Activated T-cell treated with anti-CD3 and anti-CD28 coated beads for 48 hours (primary cell): ENCODE measurements around the gene MAGI2.
"Not testable (repeated sequence)": the region's sequence is repeated elsewhere in the genome, so short reads cannot be mapped to it uniquely, and the experiment has no call there.

Experiments used
- DNase-seq: peaks from one replicate; pipeline ENCODE4 v3.0.0-alpha.2; 2020; ENCODE audit warnings: low read depth

Gene MAGI2

GRCh38 chr7:78296046-78296597 is 1157.3 kb downstream of the MAGI2 start:
- DNase-seq: no peak

GRCh38 chr7:78289471-78289870 is 1164.0 kb downstream of the MAGI2 start:
- not testable (repeated sequence) for DNase-seq

DNA sequence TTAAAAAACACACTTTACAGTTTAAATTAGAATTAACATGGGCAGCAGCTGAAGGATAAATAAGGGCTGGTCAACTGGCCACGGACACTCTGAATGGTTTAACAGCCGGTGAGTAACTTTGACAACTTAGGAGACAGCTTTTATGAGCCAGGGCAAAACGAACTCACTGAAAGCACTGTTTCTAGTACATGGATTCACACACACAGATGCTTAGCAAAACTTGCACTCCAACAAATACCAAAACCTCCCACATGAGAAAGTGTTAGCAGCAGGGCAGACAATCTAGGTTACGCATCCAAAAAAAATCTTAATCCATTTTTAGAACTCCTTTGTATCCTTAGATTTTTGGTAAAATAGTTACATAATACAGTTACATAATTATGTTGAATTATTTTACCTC is 1168.5 kb downstream of the MAGI2 start:
- DNase-seq: no peak

GRCh38 chr7:78280276-78280675 is 1173.2 kb downstream of the MAGI2 start:
- DNase-seq: no peak

DNA sequence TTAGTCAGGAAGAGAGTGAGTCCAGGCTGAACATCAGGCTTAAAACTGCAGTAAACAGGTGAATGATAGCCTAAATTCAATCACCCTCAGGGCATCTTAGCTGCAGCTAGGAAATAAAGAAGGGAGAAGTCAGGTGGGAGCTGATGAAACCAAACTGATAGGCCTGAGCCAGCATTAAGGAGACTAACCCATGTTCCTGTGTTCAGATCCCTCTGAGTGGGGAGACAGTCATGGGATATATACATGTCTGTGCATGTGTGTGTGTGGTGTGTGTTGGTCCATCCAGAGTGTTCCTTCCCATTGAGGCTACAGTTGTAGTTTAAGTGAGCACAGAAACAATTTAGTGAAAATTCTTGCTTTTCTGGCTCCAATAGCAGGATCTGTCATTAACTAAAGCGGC is 1174.0 kb downstream of the MAGI2 start:
- DNase-seq: no peak

- DNase-seq: no peak
These were observed 1174.4 kb downstream of the MAGI2 start for GRCh38 chr7:78279032-78279431.

GRCh38 chr7:78267141-78267540 is 1186.3 kb downstream of the MAGI2 start:
- no peak for DNase-seq

DNA sequence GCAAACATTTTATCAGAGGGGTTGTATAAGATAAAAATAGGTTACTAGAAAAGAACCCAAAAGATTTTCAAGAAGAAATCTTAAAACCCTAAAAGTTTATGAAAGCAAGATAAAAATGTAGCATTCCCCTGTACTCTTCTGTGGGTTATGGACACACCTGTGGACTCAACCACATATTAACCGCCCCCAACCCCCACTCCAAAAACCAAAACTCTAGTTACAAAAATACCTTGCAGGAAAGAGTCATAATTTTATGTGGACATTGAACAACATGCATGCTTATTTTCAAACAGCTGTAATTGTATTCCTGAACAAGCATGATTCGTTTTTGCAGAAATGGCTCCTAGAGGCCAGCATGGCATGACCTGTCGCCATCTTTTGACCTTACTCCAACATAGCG is 1188.0 kb downstream of the MAGI2 start:
- DNase-seq: no peak

DNA sequence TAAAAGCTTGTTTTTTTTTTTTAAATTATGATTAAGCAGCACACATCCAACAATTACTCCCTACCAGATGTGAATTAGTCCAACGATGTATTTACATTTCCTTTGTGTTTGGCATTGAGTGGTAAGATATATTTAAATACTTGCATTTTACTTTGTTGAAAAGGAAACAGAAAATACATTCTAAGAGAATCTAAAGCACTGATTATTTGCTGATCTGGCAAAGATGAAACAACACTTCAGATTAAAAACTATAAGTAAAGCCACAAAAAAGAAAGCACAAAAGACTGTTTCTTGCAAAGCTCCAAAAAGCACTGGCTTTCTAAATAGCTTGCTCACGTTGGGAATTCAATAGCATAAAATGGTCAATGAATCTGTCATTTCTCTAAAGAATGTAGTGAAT is 1188.4 kb downstream of the MAGI2 start:
- no peak for DNase-seq

DNA sequence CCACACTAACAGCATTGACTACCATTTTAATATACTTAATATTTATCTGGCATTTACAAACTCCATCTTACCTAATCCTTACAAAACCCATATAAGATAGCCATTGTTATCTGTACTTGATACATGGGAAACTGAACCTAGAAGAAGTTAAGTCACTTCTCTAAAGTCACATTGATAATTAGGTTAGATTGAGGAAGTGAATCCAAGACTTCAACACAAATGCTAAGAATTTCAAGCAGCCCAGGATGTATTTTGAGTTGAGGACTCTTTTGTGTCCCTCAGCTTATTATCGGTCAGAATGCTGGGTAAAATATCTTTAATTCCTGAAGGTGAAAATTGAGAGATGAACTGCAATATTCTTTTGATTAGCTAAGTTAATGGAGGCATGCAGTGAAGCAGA is 1189.4 kb downstream of the MAGI2 start:
- DNase-seq: no peak

DNA sequence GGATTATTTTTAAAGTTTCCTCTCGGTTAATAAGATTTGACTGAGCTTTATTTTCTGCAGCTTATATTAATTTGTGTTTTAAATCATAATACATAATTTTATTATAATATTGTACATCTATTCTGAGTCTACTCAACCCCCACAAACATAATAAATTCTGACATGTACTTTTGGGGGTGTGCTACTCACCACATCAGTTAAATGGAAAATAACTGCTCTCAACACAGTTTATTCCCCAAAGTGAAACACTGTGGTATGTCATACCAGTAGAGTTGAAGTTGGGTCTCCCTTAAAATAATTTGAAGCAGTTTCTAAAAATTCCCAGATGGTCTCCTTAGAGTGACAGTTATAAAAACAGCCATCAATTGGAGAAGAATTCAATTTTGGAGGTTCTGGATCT is 1191.7 kb downstream of the MAGI2 start:
- DNase-seq: no peak

DNA sequence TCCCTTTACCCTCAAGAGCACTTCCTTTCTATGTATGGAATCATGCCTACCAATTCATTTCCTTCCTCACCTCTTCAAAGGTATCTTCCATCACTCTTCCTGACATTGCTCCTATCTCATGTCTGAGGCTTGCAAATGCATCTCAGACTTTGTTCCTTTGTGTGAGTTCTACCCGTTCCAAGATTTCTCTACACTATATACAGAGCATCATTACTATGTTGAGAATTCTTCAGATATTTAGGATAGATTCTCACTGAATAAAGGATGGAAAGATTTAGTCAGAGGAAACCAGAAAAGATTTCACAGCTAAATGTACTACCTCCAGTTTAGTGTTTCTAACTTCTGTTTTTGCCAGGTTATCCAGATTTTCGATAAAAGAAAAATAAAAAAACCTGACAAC is 1192.2 kb downstream of the MAGI2 start:
- DNase-seq: no peak

DNA sequence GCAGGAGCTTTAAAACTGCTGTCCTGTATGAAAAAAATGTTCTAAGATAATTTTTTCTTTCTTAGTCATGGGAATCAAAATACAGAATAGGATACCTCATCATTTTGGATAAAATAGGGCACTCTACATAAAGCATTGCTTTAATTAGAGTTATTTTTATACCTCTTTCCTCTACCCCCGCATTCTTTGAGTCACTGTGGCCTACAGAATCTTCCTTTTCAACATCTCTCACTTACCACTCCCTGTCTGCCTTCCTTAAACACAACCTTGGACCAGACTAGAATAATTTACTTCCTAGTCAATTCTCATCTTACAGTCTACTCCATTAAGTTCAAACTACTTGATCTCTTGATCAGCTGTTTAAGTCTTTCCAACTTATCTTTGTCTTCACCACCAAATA is 1192.6 kb downstream of the MAGI2 start:
- DNase-seq: no peak

GRCh38 chr7:78254726-78255055 is 1198.8 kb downstream of the MAGI2 start:
- no peak for DNase-seq

DNA sequence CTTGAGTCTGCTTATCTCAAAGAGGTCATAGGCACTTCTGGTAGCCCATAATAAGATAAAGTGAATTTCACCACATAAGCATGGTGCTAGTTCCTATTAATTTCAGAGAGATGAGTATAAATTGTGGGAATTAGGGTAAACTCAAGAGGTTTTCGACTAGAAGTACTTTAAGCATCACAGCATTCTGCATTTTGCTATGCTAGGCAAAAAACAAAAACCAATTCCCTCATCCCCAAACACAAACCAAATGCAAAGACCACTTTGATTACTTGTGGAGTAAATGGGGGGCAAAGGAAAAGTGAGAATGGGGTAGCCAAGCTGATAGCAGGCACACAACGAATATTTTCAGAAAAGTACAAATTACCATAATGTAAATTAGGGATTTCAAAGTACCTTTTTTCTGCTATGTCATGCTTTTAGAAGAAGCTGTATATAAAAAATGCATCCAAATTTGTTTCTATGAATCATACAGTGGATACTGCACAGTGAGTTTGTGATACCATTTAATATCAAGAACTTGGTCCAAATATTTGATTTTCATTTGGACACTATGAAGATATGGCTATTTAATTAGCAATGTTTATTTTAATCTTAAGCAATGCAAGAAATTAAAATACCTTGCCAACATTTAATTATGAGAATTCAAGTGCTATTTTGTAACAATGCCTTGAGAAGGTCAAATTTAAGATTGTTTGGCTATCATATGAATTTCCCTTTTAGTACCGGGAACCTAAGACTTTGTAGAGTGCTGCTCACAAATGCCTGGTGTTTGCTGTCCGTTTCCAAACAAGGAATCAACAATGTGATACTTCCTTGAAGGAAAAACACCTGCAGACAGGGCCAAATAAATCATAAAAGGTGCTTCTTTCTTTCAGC is 1199.4 kb downstream of the MAGI2 start:
- no peak for DNase-seq

DNA sequence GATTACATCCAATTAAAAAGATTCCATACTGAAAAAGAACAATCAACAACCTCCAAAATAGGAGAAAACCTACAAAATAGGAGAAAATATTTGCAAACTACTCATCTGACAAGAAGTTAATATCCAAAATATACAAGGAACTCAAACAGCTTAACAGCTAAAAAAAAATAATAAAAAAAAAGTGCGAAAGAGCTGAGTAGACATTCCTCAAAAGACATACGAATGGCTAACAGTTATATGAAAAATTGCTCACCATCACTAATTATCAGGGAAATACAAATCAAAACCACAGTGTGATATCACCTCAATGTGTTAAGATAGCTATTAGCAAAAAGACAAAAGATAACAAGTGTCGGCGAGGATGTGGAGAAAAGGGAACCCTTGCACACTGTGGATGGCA is 1204.6 kb downstream of the MAGI2 start:
- DNase-seq: no peak

DNA sequence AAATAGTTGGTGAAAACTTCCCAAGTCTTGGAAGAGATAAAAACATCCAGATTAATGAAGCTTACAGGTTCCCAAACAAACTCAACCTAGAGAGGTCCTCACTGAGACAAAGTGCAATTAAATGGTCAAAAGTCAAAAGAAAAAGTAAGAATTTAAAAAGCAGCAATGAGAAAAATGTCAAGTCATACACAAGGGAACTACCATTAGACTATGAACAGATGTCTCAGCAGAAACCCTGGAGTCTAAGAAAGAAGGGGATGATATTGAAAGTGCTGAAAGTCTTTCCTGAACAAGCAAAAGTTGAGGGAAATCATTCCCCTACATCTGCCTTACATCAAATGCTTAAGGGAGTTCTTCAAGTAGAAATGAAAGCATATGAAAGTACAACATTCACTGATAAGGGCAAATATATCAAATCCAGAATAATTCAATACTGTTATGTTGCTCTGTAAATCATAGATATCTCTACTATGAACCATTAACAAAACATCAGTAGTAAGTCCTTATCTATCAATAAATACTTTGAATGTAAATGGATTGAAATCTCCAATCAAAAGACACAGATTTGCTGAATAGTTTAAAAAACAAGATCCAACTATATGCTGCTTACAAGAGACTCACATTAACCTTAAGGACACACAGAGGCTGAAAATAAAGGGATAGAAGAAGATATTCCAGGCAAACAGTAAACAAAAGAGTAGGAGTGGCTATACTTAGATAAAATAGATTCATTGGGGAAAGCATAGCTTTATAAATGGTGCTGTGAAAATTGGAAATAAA is 1205.4 kb downstream of the MAGI2 start:
- DNase-seq: no peak

- DNase-seq: not testable (repeated sequence)
These were observed 1213.3 kb downstream of the MAGI2 start for GRCh38 chr7:78240179-78240578.

DNA sequence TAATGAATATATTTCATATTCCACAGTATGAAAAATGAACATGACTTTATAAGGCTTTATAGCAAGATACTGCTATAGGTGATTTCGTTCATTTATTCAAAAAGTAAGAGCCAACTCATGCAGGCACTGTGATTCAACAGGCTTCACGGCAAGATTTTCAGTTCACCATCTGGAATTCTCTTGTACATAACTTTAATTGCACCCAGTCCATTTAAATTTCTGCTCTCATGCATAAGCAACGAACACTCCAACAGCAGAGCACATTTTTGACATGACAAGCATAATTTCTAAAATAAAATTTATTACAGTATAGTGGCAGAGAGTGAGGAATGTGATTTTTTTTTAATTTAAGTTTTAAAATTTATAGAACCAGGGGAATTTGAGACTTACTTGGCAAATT is 1218.8 kb downstream of the MAGI2 start:
- no peak for DNase-seq

DNA sequence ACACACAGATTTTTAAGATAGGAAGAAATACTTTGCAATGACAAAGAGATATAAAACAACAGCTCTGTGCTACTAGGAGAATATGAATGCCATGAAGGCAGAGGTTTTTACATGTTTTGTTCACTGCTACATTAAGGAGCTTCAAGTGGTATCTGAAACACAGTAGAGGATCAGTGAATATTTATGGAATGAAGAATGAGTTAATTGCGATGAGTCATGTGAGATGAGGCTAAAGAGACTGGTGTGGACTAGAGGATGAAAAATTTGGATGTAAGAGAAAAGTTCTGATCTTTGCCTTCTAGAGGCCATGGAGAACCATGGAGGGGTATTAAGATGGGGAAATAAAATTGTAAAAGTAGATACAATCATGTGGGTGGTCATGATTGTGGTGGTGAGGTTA is 1220.7 kb downstream of the MAGI2 start:
- no peak for DNase-seq

DNA sequence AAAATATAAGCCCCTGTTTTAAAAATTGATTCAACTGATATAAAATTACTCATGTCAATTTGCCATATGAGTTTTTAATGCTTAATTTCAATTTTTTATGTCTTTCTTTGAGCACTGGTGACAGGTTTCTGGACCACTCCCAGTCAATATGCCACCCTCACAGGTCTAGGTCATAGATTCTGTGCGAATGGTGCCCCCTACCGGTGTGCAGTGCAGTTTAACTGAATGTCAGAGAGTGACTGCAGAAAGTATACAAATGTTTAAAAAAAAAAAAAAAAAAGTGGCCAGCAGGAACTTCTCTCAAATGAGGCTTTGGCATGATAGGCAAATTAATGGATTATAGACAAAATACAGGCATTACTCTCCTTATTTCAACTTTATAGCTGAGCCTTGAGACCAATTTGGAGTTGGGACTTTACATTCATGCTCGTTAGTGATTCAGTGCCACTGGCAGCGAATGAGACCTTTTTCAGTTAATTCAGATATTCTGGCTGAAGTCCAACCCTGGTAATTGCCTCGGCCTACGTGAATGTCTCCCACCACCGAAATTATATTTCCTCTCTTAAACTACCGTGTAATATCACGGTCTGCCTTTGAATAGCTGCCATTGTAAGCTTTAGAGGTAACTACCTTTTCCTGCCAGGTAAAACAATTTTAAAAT is 1227.3 kb downstream of the MAGI2 start:
- peak; percentile 23 for DNase-seq

DNA sequence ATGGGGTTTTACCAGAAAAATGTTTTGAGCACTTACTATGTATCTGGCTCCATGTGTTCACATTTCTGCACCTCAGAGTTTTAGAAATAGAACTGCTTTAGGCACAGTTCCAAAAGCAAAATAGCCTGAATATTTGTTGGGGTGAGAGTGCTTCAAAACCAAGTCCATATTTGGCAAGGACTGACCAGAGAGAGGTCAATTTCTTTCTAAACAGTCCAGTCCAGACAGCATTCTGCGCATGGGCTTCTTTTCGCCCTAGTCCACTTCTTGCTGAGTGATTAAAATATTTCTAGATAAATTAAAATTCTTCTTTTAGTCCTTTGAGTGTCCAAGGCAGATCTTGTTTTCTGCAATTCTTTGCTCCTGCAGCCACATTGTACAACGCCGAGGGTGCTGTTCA is 1227.9 kb downstream of the MAGI2 start:
- DNase-seq: no peak

- DNase-seq: no peak
These were observed 1228.5 kb downstream of the MAGI2 start for GRCh38 chr7:78224923-78225322.
